PC-9 (cell line): ENCODE data around the gene SRSF11.

Source experiments
- EZH2 ChIP-seq: fragments of 200-600 bp; sonication (generic); IDR thresholded peaks from 2 replicates; pipeline ENCODE4 v1.8.0; 2017; ENCODE audit warnings: antibody characterized with exemption, low read depth
- TF ChIP-seq, protein P1 (sequence below): fragments of 200-600 bp; sonication (generic); conservative IDR thresholded peaks from 2 replicates; pipeline ENCODE4 v1.6.1; 2017; ENCODE audit warnings: mixed run types, antibody characterized with exemption, mild to moderate bottlenecking, moderate library complexity

DNA sequence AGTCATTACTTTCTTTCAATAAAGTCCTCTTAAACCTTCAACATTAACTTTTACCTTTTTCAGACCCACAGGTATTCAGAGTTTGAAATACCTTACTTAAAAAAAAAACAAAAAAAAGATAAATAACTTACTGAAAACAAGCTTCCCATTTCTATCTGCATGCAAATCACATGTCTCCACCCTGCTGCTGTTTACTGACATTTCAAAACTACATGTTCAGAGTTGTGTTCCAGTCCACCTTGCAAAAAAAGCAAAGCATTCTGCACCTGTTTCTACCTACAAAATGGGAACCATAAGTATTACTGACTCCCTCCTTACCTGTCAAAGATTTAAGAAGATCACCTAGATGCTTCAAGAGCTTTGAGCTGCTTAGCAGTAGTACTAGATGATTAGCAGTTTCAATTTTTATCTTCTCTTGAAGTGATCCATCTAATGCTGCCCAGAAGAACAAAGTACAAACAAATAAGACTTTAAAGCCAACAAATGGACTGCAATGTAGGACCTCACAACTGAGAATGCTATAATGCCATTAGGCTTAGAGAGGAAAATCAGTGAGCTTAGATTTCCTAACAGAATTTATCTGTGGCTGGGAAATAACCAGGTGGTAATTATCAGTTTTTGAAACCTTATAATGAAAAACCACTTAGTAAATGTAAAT, 72.1 kb downstream of the SRSF11 start:
- TF ChIP-seq, protein P1, sequence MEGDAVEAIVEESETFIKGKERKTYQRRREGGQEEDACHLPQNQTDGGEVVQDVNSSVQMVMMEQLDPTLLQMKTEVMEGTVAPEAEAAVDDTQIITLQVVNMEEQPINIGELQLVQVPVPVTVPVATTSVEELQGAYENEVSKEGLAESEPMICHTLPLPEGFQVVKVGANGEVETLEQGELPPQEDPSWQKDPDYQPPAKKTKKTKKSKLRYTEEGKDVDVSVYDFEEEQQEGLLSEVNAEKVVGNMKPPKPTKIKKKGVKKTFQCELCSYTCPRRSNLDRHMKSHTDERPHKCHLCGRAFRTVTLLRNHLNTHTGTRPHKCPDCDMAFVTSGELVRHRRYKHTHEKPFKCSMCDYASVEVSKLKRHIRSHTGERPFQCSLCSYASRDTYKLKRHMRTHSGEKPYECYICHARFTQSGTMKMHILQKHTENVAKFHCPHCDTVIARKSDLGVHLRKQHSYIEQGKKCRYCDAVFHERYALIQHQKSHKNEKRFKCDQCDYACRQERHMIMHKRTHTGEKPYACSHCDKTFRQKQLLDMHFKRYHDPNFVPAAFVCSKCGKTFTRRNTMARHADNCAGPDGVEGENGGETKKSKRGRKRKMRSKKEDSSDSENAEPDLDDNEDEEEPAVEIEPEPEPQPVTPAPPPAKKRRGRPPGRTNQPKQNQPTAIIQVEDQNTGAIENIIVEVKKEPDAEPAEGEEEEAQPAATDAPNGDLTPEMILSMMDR: no peak
- TF ChIP-seq EZH2: no peak
